ENCODE results near the gene IQSEC3.

IQSEC3 gene

DNA sequence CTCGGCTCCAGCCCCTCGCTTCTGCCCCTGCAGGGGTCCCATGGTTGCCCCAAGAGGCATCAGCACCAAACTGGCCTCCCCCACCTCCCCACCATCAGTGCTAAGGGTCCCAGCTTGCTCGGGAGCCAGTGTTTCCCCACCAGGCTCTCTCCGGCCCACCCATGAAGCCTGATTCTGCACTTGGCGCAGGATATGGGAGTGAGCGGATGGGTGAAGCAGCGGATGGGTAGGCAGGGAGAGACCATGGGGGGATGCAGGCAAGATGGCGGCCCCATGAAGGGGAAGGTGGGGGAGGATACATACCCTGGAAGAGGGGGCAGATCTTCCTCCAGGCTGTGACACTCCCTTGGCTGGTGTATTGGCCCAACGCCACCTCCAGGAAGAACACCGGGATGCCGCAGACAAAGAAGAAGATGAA lies 137.7 kb downstream of the IQSEC3 start:
- TF ChIP-seq, protein P1, sequence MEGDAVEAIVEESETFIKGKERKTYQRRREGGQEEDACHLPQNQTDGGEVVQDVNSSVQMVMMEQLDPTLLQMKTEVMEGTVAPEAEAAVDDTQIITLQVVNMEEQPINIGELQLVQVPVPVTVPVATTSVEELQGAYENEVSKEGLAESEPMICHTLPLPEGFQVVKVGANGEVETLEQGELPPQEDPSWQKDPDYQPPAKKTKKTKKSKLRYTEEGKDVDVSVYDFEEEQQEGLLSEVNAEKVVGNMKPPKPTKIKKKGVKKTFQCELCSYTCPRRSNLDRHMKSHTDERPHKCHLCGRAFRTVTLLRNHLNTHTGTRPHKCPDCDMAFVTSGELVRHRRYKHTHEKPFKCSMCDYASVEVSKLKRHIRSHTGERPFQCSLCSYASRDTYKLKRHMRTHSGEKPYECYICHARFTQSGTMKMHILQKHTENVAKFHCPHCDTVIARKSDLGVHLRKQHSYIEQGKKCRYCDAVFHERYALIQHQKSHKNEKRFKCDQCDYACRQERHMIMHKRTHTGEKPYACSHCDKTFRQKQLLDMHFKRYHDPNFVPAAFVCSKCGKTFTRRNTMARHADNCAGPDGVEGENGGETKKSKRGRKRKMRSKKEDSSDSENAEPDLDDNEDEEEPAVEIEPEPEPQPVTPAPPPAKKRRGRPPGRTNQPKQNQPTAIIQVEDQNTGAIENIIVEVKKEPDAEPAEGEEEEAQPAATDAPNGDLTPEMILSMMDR (IDR thresholded peaks at IDR 0.05; ENCODE audit: low read depth, low read length) = no peak
- no peak for DNase-seq (ENCODE audit: low read depth in 2 of 2)
- H3K4me3 ChIP-seq (replicated peaks in 1 of 2; ENCODE audit: low read depth in 2 of 2, low read length in 2 of 2) = no peak overlapping the region

DNA sequence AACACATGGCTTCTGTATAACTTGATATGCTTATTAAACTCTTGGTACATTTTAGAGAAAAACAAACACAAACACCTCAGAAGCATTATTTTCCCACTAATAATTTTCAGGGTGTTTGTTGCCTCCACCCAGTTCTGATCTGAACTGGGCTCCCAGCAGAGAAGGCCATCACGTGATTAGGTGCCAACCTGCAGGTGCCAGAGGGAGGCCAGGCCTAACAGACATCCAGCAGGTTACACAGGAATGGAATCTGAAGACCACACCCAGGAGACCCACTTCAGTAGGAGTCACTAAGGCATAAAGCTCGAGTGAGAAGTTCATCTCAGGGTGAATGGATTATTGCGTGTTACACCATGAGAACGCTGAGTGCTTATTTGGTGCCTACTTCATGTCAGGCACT lies 138.5 kb downstream of the IQSEC3 start:
- no peak for DNase-seq (ENCODE audit: low read depth in 2 of 2)
- TF ChIP-seq, protein P1 (IDR thresholded peaks at IDR 0.05; ENCODE audit: low read depth, low read length) = no peak
- H3K4me3 ChIP-seq (replicated peaks in 1 of 2; ENCODE audit: low read depth in 2 of 2, low read length in 2 of 2) = no peak overlapping the region

DNA sequence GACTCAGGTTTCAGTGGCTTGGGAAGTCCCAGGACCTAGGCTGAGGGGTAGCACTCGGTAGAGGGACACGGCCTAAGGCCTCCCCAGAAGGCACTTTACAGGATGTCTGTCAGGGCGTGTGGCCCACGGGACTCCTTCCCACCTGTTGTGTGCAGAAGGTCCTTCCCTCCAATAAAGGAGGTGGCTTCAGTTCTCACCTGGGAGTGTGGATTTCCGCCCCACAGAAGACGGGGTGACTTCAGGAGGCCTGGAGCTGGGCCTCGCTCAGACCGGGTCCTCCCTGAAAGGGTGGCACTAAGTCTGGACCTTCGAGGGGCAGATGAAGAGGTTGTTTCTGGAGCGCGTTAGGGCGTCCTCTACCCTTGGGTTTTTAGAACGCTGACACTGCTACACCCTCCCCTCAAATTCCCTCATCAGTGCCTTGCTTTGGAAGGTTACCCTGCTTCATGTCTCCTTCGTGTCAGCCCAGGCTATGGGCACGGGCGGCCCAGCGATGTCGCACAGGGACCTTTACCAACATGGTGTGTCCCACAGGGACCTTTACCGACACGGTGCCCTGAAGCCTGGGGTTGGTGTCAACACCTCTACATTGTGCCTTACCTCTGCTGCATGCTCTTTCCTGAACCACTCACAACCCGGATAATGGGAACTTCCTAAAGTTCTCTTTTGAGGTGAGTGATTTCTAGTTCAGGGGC lies 140.3 kb downstream of the IQSEC3 start:
- TF ChIP-seq, protein P1 (IDR thresholded peaks at IDR 0.05; ENCODE audit: low read depth, low read length) = no peak

DNA sequence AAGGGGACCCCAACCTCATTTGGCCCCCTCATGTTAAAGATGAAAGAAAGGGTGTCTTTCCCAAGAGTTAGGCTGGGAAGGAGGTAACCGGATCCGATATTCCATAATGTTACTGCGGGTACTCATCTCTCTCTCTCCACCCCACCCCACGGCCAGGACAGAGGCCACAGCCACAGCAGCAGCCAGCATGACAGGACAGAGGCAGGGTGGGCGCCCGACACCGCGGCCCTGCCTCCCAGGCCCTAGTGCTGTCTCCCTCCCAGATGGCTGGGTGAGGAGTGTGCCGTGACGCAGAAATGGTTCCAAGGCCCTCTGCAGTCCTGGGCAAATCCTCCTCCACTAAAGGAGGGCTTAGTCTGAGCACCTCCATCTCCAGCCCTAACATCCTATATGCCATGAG lies 141.2 kb downstream of the IQSEC3 start:
- no peak overlapping the region for H3K4me3 ChIP-seq (replicated peaks in 1 of 2; ENCODE audit: low read depth in 2 of 2, low read length in 2 of 2)
- TF ChIP-seq, protein P1 (IDR thresholded peaks at IDR 0.05; ENCODE audit: low read depth, low read length) = no peak

More for the DNA sequence above, 140.3 kb downstream of the IQSEC3 start:
- H3K4me3 ChIP-seq (replicated peaks in 1 of 2; ENCODE audit: low read depth in 2 of 2, low read length in 2 of 2) = no peak overlapping the region
- DNase-seq (ENCODE audit: low read depth in 2 of 2) = no peak

DNA sequence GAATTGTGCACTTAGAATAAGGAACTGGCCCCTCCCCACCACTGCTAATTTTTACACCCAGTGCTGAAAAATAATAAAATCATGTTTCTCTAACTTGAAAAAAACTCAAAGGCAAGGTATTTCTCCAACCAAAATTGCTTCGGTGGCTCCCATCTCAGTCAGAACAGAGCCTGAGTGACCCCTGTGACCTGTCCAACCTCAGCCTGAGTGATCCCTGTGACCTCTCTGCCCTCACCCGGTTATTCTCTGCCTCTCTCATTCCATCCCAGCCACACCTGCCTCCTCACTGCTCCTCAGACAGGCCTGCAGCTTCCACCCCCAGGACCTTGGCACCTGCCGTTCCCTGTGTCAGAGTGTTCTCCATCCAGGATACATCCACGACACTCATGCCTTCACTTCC lies 142.2 kb downstream of the IQSEC3 start:
- DNase-seq (ENCODE audit: low read depth in 2 of 2) = no peak
- no peak overlapping the region for H3K4me3 ChIP-seq (replicated peaks in 1 of 2; ENCODE audit: low read depth in 2 of 2, low read length in 2 of 2)
- TF ChIP-seq, protein P1 (IDR thresholded peaks at IDR 0.05; ENCODE audit: low read depth, low read length) = no peak

More for the DNA sequence above, 141.2 kb downstream of the IQSEC3 start:
- no peak for DNase-seq (ENCODE audit: low read depth in 2 of 2)

DNA sequence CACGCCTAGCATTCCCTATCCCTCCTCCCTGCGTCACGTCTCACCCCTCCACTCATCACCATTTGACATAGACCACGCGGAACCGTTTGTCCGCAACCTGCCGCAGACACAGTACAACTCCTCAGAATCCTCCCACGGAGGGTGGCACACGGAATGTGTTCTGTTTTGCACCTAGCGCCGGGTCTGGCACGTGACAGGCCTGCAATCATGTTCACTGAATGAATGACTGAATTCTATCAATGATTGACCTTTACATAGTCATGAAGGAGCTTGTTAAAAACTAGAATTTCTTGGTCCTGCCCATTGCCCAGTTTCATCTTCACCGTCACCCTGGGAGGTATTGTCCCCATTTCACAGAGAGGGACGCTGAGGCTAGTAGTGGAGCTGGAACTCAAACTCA lies 142.7 kb downstream of the IQSEC3 start:
- no peak for DNase-seq (ENCODE audit: low read depth in 2 of 2)
- no peak overlapping the region for H3K4me3 ChIP-seq (replicated peaks in 1 of 2; ENCODE audit: low read depth in 2 of 2, low read length in 2 of 2)
- TF ChIP-seq, protein P1 (IDR thresholded peaks at IDR 0.05; ENCODE audit: low read depth, low read length) = no peak

DNA sequence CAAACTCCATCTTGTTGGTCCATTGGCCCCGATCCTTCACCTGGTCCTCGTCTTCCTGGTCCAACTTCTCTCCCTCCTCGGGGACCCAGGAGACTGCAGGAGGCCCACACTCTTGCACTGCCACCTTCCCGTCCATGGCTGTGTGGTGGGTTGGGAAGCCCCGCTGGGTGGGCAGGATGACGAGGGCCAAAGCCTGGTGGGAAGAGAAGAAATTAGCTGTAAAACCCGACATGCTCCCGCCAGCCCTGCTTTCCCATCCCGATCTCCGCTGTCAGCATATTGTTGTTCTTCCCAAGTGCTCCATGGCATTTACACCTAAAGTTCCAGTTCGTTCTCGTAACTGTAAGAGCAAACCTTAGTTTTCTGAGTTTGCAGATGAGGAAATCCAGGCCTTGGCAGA lies 143.3 kb downstream of the IQSEC3 start:
- TF ChIP-seq, protein P1 (IDR thresholded peaks at IDR 0.05; ENCODE audit: low read depth, low read length) = no peak
- no peak for DNase-seq (ENCODE audit: low read depth in 2 of 2)
- no peak overlapping the region for H3K4me3 ChIP-seq (replicated peaks in 1 of 2; ENCODE audit: low read depth in 2 of 2, low read length in 2 of 2)

Data from cardiac fibroblast (primary cell).